SK-N-MC (cell line): ENCODE data around the gene OPRL1.

Experiments
- DNase-seq: peaks from one replicate; pipeline ENCODE4 v3.0.0-alpha.2; 2011; ENCODE audit warnings: low read depth, low spot score
- H3K27ac ChIP-seq: fragments of 200-600 bp; sonication (generic); 2 replicates; pipeline ENCODE4 v1.5.1; 2016; ENCODE audit warnings: mixed run types
- H3K36me3 ChIP-seq: fragments of 200-600 bp; sonication (generic); 2 replicates; pipeline ENCODE4 v1.6.1; 2017; ENCODE audit warnings: antibody characterized with exemption, low read length, mixed read lengths; ENCODE audit not compliant: insufficient read depth
- H3K4me3 ChIP-seq: fragments of 200-600 bp; sonication (generic); 2 replicates; pipeline ENCODE4 v1.5.1; 2016
- H3K9ac ChIP-seq: fragments of 200-600 bp; sonication (generic); 2 replicates; pipeline ENCODE4 v1.8.0; 2017; ENCODE audit warnings: mixed run types, mixed read lengths; ENCODE audit not compliant: insufficient read length
- H3K9me3 ChIP-seq: fragments of 200-600 bp; sonication (generic); 2 replicates; pipeline ENCODE4 v1.6.1; 2017; ENCODE audit warnings: low read depth, mild to moderate bottlenecking, antibody characterized with exemption, low read length, moderate library complexity, mixed read lengths
- EZH2 ChIP-seq: fragments of 200-600 bp; sonication (generic); IDR thresholded peaks from one replicate; pipeline ENCODE4 v1.6.1; 2017; ENCODE audit warnings: antibody characterized with exemption
- FOXP2 ChIP-seq: optimal IDR thresholded peaks from 2 replicates; pipeline ENCODE3; 2011; ENCODE audit warnings: mild to moderate bottlenecking, moderate library complexity; ENCODE audit not compliant: insufficient read depth; ENCODE audit errors: extremely low read length, control extremely low read depth

The OPRL1 gene

DNA sequence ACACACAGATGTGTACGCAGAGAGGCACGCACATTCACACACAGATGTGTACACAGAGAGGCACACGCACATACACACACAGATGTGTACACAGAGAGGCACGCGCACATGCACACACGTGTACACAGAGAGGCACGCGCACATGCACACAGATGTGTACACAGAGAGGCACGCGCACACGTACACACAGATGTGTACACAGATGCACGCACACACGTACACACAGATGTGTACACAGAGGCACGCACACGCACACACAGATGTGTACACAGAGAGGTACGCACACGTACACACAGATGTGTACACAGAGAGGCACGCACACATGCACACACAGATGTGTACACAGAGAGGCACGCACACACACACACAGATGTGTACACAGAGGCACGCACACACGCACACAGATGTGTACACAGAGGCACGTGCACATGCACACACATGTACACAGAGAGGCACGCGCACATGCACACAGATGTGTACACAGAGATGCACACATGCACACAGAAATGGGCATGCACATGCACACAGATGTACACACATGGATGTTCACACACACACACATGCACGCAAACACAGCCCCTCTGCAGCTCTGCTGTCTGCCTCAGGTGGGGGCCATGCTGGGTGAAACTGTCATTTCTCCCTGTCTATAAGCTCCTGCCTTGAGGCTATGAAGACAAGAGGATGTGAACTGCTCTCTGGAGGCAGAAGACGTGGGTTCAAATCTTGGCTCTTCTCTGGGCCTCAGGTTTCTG is 70.1 kb downstream of the OPRL1 start:
- H3K27ac ChIP-seq: no peak overlapping the region
- TF ChIP-seq FOXP2 (no peak), EZH2 (no peak)
- no peak overlapping the region for H3K9ac ChIP-seq
- H3K36me3 ChIP-seq: no peaks in the 10 kb centered on the region
- DNase-seq: no peak
- no peak overlapping the region for H3K4me3 ChIP-seq
- no peaks in the 10 kb centered on the region for H3K9me3 ChIP-seq
